ENCODE results near the gene RITA1.

- TF ChIP-seq CTCF (IDR thresholded peaks at IDR 0.05; ENCODE audit: low read depth, low read length) (peak; percentile 60), EZH2phosphoT487 (IDR thresholded peaks at IDR 0.05; ENCODE audit: low read depth) (no peak)
Measured at GRCh38 chr12:113232840-113233585, 47.5 kb downstream of the RITA1 start.

Measured in OCI-LY3 (cell line).